ENCODE data around the gene SLC38A6.

GRCh38 chr14:60945984-60946383 is 35.1 kb upstream of the SLC38A6 start:
- TF ChIP-seq EZH2phosphoT487 (IDR thresholded peaks at IDR 0.05; ENCODE audit: borderline replicate concordance) (no peak), CTCF (conservative IDR thresholded peaks at IDR 0.05; ENCODE audit: low read length) (no peak)

Measured in Loucy (cell line).